AML-193 (cell line): ENCODE results near the gene CCNF.
"Not testable (repeated sequence)": the region's sequence is repeated elsewhere in the genome, so short reads cannot be mapped to it uniquely, and the experiment has no call there.

ENCODE experiments used
- DNase-seq, 2 experiments: peaks; one replicate each; lab custom pipeline; 2025; lab: John Stamatoyannopoulos, UW

CCNF gene

GRCh38 chr16:2471653-2472487 lies 42.6 kb downstream of the CCNF start:
- no peak for DNase-seq

GRCh38 chr16:2472488-2472864 lies 43.2 kb downstream of the CCNF start:
- no peak for DNase-seq

DNA sequence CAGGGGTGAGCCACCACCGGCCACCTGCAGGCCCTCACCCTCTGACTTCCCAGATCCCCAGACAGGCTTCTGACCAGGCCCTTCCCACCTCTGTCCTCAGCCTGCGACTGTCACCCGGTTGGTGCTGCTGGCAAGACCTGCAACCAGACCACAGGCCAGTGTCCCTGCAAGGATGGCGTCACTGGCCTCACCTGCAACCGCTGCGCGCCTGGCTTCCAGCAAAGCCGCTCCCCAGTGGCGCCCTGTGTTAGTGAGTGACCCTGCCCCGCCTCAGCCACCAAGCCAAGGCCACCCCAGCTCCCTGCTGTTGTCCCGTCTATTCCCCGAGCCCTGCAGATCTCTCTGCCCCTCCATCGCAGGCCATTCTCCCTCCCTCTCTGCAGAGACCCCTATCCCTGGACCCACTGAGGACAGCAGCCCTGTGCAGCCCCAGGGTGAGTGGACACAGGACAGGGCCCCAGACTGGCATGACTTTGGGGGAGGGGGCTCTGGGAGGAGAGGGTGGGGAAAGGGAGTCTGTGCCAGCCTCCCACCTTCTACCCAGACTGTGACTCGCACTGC lies 43.7 kb downstream of the CCNF start:
- DNase-seq = no peak

DNA sequence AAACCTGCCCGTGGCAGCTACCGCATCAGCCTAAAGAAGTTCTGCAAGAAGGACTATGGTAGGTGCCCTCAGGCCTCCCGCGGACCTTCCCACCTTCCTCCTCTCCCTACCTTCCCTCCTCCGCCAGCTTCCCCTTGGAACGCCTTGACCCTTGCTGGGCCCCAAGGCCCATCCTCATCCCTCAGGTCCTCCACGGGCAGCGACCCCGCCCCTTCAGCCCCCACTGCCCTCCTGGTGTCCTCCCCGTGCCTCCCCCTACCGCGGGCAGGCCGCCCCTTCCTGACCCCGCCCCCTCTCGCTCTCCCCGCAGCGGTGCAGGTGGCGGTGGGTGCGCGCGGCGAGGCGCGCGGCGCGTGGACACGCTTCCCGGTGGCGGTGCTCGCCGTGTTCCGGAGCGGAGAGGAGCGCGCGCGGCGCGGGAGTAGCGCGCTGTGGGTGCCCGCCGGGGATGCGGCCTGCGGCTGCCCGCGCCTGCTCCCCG lies 44.2 kb downstream of the CCNF start:
- peak in 1 of 2 experiments; percentile 20 for DNase-seq

DNA sequence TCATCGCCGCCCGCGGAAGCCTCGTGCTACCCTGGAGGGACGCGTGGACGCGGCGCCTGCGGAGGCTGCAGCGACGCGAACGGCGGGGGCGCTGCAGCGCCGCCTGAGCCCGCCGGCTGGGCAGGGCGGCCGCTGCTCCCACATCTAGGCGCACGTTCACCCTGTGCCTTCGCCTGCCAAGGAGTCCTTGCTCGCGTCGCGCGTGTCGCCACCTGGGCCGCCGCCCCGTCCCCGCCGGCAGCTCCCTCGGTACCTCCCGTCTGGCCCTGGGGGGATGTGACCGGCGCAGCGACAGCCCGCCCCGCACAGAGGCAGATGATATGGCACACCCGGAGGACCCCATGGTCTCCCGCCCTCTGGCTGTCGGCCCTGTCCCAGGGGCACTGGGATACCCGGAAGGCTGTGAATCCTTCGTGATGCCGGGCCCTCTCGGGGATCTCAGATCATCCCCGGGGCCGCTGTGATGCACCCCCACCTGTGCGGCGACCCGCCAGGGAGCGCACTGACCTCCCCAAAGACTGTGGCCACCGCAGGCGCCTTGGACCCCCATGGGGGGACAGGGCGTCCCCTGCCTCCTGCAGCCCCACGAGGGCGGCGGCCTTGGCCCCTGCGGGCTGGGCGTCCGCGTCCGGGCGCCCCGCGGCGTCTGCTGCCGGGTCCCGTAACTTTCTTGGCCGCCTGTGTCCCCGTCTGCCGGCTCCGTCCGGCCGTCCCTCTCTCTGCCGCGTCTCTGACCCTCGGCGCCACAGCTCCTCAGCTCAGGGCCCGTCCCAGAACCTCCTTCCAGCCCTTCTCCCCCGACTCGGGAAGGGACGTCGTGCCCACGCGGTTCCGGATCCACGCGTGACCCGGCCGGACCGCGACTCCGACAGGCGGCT lies 45.0 kb downstream of the CCNF start:
- DNase-seq = peak; percentile 25 to 34

DNA sequence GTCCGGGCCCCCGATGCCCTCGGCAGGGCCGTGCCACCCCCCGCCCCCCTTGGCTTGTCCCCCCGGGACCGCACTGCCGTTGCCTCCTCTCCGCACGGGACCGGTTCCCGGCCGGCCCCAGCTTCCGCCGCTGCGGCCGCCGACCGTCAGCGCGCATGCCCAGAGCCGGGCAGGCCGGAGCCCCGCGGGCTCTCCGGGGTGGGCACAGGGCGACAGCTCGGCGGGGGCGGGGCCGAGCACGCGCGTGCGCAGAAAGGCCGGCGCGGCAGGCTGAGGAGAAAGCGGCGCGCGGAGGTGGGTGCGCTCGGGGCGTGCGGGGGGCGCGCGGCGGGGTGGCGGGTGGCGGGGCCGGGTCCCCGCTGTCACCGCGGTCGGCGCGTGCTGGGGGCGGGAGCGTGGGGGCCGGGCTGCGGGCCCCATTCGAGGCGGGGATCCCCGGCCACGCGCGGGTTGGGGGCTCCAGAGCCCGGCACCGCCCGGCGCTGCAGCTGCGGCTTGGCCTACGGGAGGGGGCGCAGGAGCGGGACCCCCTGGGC lies 45.7 kb downstream of the CCNF start, which contains the start of gene TBC1D24:
Gene TBC1D24, plus strand, starts transcription at position 251 of the 536 bp plus-strand sequence. CDS start 21,022 bp downstream, outside the sequence.
- DNase-seq = peak; percentile 58 to 66

DNA sequence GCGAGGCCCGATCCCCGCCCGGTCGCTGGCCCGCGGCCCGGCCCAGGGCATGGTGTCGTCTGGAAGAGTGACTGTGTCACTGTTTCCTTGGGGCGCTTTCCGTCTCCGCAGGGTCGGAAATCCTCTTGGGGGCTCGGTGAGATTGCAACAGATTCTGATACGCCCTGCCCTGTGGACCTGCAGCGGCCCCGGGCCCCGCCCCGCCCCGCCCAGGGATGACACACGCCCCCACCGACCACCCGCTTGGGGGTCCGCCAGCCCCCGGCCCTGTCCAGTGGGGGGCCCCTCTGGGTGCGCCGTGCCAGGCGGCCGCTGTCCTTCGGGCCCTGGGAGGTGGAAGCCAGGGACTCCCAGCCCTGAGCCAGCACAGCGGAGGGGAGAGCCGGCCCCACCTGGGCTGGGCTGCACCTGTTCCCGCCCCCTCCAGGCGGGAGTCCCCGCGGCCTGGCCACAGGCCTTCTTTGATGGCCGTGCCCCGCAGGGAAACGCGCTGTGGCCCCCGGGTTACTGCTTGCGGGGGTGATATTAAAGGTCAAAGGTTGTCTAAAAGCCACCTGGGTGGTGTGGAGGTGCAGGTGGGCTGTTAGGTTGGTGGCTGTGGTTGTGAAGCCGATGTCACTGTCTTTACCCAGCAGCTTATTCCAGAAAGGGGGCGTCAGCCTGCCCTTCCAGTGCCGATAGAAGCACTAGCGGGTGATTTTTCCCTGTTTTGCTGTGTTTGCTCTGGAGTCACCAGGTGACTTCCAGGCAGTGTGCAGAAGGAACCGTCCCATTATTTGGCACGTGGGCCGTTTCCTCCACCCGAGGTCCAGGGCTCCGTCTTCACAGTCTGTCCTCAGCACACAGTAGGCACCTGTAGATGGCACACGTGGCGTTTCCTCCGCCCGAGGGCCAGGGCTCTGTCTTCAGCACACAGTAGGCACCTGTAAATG lies 46.4 kb downstream of the CCNF start:
- DNase-seq = peak in 1 of 2 experiments; percentile 14

GRCh38 chr16:2476345-2476720 lies 47.1 kb downstream of the CCNF start:
- no peak for DNase-seq

DNA sequence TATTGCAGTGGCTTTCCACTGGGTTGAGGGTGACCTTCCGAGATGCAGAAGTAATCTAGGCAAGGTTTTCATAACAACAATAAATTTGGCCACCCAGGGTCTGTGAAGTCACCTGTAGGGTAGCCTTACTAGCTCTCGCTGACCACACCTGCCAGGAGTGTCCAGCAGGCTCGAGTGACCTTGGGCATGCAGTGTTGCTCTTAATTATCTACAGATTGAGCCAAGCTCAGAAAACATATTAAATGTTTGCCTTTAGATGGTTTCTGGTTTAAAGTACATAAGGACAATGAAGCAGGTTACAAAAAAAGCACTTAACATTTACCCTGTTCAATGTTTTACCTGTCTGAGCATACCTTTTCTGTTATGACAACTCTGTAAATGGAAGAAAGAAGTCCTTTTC lies 47.5 kb downstream of the CCNF start:
- DNase-seq = no peak

- no peak for DNase-seq
These were observed 48.1 kb downstream of the CCNF start for GRCh38 chr16:2477327-2477726.

DNA sequence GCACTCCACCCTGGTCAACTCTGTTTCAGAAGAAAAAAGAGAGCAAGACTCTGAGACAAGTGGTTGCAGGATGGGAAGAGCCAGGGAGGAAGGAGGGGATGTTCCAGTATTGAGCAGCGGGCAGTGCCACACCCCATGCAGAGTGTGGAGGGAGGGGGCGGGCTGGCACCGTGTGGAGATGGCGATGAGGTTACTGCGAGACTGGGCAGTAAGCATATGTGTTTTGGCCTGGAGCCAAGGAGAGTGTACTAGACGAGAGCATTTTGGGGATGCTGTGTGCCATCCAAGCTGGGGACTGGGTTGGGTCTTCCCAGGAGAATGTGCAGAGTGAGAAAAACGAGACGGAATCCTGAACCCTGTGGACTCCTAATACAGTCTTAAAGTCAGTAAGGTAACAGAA lies 49.0 kb downstream of the CCNF start:
- no peak for DNase-seq

DNA sequence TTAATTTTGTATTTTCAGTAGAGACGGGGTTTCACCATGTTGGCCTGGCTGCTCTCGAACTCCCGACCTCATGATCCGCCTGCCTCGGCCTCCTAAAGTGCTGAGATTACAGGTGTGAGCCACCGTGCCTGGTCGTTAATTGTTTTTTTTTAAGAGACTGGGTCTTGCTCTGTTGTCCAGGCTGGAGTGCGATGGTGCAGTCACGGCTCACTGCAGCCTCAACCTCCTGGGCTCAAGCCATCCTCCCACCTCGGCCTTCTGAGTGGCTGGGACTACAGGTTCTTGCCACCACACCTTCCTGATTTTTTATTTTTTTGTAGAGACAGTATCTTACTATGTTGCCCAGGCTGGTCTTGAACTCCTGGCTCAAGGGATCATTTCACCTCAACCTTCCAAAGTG lies 50.7 kb downstream of the CCNF start:
- not testable (repeated sequence) for DNase-seq

DNA sequence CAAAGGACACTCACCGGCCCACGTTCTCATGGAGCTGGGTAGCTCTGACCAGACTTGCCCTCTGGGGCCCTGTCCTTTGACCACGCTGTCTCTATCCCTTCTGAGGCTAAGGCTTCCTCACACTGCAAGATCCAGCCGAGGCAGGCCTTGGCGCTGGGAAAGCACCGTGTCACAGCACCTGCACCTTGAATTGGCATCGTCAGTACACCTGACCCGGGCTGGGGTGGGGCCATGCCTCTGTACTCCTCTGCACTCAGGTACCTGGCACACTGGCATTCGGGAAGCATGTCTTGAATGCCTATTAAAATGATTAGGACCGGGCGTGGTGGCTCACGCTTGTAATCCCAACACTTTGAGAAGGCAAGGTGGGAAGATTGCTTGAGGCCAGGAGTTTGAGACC lies 51.7 kb downstream of the CCNF start:
- DNase-seq = no peak

DNA sequence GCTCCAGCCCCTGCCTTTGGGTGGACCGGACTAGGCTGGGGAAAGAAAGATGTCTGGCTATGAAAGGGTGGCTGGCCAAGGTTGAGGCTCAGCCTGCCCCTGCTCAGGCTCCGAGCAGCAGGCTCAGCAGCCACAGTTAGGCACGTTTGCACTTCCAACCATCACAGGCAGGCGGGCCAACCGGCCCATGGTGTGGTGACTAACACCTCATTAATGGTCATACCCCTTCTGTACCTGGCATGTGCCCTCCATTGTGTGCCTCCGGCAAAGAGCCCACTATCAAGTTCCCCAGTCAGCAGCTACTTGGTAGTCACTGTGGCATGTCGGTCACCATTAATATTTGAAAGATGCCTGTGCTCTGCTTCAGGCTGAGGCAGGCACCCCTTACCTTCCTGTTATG lies 52.4 kb downstream of the CCNF start:
- DNase-seq = no peak

GRCh38 chr16:2482249-2482648 lies 53.0 kb downstream of the CCNF start:
- no peak for DNase-seq

- no peak for DNase-seq
These were observed 53.7 kb downstream of the CCNF start for GRCh38 chr16:2482708-2483534.

DNA sequence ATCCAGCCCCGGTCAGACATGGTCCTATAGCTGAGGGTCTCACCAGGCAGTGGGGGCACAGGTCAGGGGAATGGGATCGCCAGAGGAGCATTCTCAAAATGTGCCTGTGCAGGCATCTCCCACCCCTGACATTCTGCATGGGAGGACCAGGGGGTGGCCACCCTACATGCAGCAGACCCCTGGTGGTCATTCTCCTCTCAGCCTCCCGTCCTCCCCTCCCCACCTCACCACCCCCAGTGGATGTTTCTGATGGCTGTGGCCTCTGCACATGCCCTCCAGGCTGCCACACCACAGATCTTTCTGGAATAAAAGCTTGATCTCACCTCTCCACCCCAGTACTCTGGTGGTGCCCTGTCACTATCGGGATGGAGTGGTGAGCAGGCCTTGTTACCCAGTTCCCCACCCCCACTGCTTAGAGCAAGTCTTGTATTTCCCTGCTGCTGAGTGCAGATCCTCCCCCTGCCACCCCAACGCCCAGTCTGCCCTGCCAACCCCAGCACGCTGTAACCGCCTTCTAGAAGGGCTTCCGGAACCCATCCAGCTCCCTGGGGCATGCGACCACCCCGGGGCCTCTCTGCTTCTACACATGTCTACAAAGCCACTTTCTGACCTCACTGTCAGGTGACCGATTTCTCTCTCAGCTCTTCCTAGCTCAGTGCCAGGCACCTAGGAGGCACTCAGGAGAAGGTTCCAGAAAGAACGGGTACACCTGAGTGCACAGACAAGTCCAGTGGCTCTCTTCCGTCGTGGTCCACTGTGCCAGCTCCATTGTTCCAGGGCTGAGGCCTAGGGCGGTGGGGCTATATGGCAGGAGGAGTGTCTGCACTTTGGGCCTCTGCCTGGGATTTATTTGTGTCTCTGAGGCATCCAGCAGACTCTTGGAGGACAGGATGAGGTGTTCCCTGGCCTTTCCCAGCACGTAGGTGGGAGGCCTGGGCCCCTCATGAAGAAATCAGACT lies 55.0 kb downstream of the CCNF start:
- DNase-seq = no peak

GRCh38 chr16:2484898-2485508 lies 55.8 kb downstream of the CCNF start:
- no peak for DNase-seq
